Measurements from ENCODE around the gene RAB11B.

RAB11B gene

GRCh38 chr19:8391198-8392016, 1.2 kb downstream of the RAB11B start:
- Histone ChIP-seq H3K4me3 (ENCODE audit: low read depth, low read length) (peak overlapping the region; percentile 93), H3K4me1 (peaks cover 17% of the 10 kb centered on the region)

GRCh38 chr19:8392017-8392591, 1.9 kb downstream of the RAB11B start:
- Histone ChIP-seq H3K27ac (peak overlapping the region; percentile 94), H2AFZ (no peak overlapping the region), H3K4me2 (ENCODE audit: low read length) (peak overlapping the region; percentile 85), H3K27me3 (ENCODE audit: control insufficient read depth, insufficient read depth, low read length) (no peaks in the 10 kb centered on the region), H3K36me3 (ENCODE audit: control insufficient read depth, insufficient read depth, low read length) (no peaks in the 10 kb centered on the region), H3K79me2 (peaks cover 33% of the 10 kb centered on the region), H3K9ac (no peak overlapping the region), H3K4me3 (ENCODE audit: low read depth, low read length) (peak overlapping the region; percentile 4), H3K9me3 (ENCODE audit: control insufficient read depth, low read length) (no peaks in the 10 kb centered on the region), H3K4me1 (peaks cover 22% of the 10 kb centered on the region)
- TF ChIP-seq CTCF (IDR thresholded peaks at IDR 0.05) = no peak

More at GRCh38 chr19:8391198-8392016, 1.2 kb downstream of the RAB11B start:
- no peak for TF ChIP-seq CTCF (IDR thresholded peaks at IDR 0.05)
- H3K9me3 ChIP-seq (ENCODE audit: control insufficient read depth, low read length) = no peaks in the 10 kb centered on the region
- peak overlapping the region; percentile 94 for H3K27ac ChIP-seq
- no peaks in the 10 kb centered on the region for H3K36me3 ChIP-seq (ENCODE audit: control insufficient read depth, insufficient read depth, low read length)
- H2AFZ ChIP-seq = no peak overlapping the region
- H3K4me2 ChIP-seq (ENCODE audit: low read length) = peak overlapping the region; percentile 85
- H3K79me2 ChIP-seq = peaks cover 28% of the 10 kb centered on the region
- H3K9ac ChIP-seq = no peak overlapping the region
- no peaks in the 10 kb centered on the region for H3K27me3 ChIP-seq (ENCODE audit: control insufficient read depth, insufficient read depth, low read length)

- peak overlapping the region; percentile 20 for H3K27ac ChIP-seq
- peaks cover 34% of the 10 kb centered on the region for H3K4me1 ChIP-seq
- no peak overlapping the region for H3K4me2 ChIP-seq (ENCODE audit: low read length)
- TF ChIP-seq CTCF (IDR thresholded peaks at IDR 0.05) = no peak
- no peaks in the 10 kb centered on the region for H3K9me3 ChIP-seq (ENCODE audit: control insufficient read depth, low read length)
- no peak overlapping the region for H2AFZ ChIP-seq
- peaks cover 35% of the 10 kb centered on the region for H3K79me2 ChIP-seq
- H3K9ac ChIP-seq = no peak overlapping the region
- H3K27me3 ChIP-seq (ENCODE audit: control insufficient read depth, insufficient read depth, low read length) = no peaks in the 10 kb centered on the region
- no peak overlapping the region for H3K4me3 ChIP-seq (ENCODE audit: low read depth, low read length)
- H3K36me3 ChIP-seq (ENCODE audit: control insufficient read depth, insufficient read depth, low read length) = no peaks in the 10 kb centered on the region
Measured at GRCh38 chr19:8393192-8393870, 3.2 kb downstream of the RAB11B start.

GRCh38 chr19:8393871-8394250, 3.7 kb downstream of the RAB11B start:
- no peak overlapping the region for H3K4me3 ChIP-seq (ENCODE audit: low read depth, low read length)
- no peak overlapping the region for H2AFZ ChIP-seq
- no peaks in the 10 kb centered on the region for H3K27me3 ChIP-seq (ENCODE audit: control insufficient read depth, insufficient read depth, low read length)
- no peak overlapping the region for H3K9ac ChIP-seq
- TF ChIP-seq CTCF (IDR thresholded peaks at IDR 0.05) = no peak
- H3K27ac ChIP-seq = no peak overlapping the region
- no peaks in the 10 kb centered on the region for H3K9me3 ChIP-seq (ENCODE audit: control insufficient read depth, low read length)
- peaks cover 37% of the 10 kb centered on the region for H3K4me1 ChIP-seq
- H3K4me2 ChIP-seq (ENCODE audit: low read length) = no peak overlapping the region
- H3K36me3 ChIP-seq (ENCODE audit: control insufficient read depth, insufficient read depth, low read length) = no peaks in the 10 kb centered on the region
- peaks cover 35% of the 10 kb centered on the region for H3K79me2 ChIP-seq
